ENCODE data around the gene IBA57. TPM values are rescaled to one million over a fixed set of nuclear protein-coding genes. Genes with fewer than 3 reads are reported as not detected.

IBA57 gene
- total RNA-seq, result 3.5 and 4.3 TPM in 2 replicates

DNA sequence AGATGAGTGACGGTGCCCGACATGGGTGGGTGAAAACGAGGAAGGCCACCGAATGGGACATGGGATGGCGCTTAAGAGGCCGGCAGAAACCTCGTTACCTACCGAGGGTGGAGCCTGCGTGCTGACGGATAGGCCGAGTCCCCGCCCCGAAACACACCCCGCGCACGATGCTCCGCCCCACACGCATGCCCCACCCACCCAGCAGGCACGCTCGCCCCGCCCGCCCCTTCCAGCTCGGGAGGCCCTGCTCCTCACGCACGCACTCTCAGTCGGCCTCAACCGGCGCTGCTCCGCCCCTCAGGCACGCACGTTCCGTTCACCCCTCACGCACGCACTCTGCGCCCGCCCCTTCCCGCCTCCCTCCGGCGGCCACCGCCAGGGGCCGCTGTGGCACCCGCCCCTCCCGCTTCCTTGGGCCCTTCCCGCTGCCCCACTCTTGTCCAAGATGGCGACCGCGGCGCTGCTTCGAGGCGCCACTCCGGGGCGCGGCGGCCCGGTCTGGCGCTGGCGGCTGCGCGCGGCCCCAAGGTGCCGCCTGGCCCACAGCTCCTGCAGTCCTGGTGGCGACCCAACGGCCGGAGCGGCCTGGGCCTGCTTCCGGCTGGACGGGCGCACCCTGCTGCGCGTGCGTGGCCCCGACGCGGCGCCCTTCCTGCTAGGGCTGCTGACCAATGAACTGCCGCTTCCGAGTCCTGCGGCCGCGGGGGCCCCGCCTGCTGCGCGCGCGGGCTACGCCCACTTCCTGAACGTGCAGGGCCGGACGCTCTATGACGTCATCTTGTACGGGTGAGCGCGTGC, at the start of gene IBA57:
IBA57 (plus strand) TSS at position 433 of the 798 bp plus-strand sequence; CDS start at position 446, 13 bp downstream.
- DNase-seq (ENCODE audit: low read depth), result peak; percentile 99
- TF ChIP-seq, protein P1, sequence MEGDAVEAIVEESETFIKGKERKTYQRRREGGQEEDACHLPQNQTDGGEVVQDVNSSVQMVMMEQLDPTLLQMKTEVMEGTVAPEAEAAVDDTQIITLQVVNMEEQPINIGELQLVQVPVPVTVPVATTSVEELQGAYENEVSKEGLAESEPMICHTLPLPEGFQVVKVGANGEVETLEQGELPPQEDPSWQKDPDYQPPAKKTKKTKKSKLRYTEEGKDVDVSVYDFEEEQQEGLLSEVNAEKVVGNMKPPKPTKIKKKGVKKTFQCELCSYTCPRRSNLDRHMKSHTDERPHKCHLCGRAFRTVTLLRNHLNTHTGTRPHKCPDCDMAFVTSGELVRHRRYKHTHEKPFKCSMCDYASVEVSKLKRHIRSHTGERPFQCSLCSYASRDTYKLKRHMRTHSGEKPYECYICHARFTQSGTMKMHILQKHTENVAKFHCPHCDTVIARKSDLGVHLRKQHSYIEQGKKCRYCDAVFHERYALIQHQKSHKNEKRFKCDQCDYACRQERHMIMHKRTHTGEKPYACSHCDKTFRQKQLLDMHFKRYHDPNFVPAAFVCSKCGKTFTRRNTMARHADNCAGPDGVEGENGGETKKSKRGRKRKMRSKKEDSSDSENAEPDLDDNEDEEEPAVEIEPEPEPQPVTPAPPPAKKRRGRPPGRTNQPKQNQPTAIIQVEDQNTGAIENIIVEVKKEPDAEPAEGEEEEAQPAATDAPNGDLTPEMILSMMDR (IDR thresholded peaks at IDR 0.05; ENCODE audit: insufficient read depth, low read depth, low read length), result peak; percentile 69
- peak within 1 kb of the TSS; percentile 70 for H3K4me3 ChIP-seq (ENCODE audit: low read depth, low read length)

GRCh38 chr1:228117335-228117734, 48.3 kb upstream of the IBA57 start:
- no peak overlapping the region for H3K4me3 ChIP-seq (ENCODE audit: low read depth, low read length)
- TF ChIP-seq, protein P1 (IDR thresholded peaks at IDR 0.05; ENCODE audit: insufficient read depth, low read depth, low read length), result no peak
- DNase-seq (ENCODE audit: low read depth), result no peak

DNA sequence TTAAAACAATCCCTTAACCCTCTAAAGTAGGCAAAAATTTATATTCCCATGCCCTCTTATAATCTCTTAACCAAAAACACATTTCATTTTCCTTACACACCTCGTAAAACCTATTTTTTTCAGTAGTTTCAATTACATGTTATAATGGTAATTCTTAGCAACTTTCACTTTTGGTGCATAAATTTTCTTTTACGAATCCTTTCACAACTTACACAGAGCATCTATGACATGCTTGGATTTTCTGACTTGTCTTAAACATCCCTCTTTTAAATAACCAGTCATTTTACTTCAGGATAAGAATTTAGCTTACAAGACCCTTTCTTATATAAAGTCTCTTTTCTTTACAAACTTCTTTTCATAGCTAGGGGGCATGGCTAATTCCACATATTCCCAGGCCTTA, 47.6 kb upstream of the IBA57 start:
- TF ChIP-seq, protein P1 (IDR thresholded peaks at IDR 0.05; ENCODE audit: insufficient read depth, low read depth, low read length), result no peak
- H3K4me3 ChIP-seq (ENCODE audit: low read depth, low read length), result no peak overlapping the region
- DNase-seq (ENCODE audit: low read depth), result no peak

GRCh38 chr1:228120351-228120750, 45.3 kb upstream of the IBA57 start:
- TF ChIP-seq, protein P1 (IDR thresholded peaks at IDR 0.05; ENCODE audit: insufficient read depth, low read depth, low read length), result no peak
- no peak overlapping the region for H3K4me3 ChIP-seq (ENCODE audit: low read depth, low read length)
- no peak for DNase-seq (ENCODE audit: low read depth)

DNA sequence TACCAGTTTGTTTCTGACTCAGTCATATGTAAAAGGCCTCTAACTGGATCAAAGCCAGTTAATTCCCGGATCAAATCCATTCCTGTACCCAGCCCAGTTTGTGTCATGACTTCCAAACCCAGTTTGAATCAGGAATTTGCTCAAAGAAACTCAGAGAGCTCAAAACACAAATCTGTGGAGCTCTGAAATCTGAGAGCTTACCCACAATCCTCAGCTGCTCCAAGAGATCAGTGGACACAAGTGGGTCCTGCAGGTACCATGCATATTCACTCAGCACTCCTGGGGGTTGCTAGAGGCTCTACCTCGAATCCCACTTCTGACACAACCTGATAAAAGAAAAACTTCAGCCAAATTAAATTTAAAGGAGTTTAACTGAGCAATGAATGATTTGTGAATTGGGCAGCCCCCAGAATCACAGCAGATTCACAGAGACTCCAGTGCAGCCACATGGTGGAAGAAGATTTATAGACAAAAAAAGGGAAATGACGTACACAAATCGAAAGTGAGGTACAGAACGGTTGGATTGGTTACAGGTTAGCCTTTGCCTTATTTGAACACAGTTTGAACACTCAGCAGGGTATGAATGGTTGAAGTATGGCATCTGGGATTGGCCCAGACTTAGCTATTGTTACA, 44.6 kb upstream of the IBA57 start:
- TF ChIP-seq, protein P1 (IDR thresholded peaks at IDR 0.05; ENCODE audit: insufficient read depth, low read depth, low read length), result no peak
- H3K4me3 ChIP-seq (ENCODE audit: low read depth, low read length), result no peak overlapping the region
- no peak for DNase-seq (ENCODE audit: low read depth)

- TF ChIP-seq, protein P1 (IDR thresholded peaks at IDR 0.05; ENCODE audit: insufficient read depth, low read depth, low read length), result no peak
- no peak overlapping the region for H3K4me3 ChIP-seq (ENCODE audit: low read depth, low read length)
- no peak for DNase-seq (ENCODE audit: low read depth)
Observed at GRCh38 chr1:228122921-228123441, 42.6 kb upstream of the IBA57 start.
